Measurements from ENCODE around the gene ARFGAP1.

- no peak for TF ChIP-seq CTCF (IDR thresholded peaks at IDR 0.05)
- TF ChIP-seq POLR2A (IDR thresholded peaks at IDR 0.05): no peak
Measured at GRCh38 chr20:63235399-63235983, 37.1 kb upstream of the ARFGAP1 start, which contains the start of gene BIRC7.

Data from uterus (tissue), 2 donors.